ENCODE measurements around the gene TPR.

The TPR gene

GRCh38 chr1:186327331-186327730, 47.7 kb downstream of the TPR start:
- no peak for DNase-seq (ENCODE audit: low read depth)

GRCh38 chr1:186326009-186326408, 49.0 kb downstream of the TPR start:
- no peak for DNase-seq (ENCODE audit: low read depth)

- no peak for DNase-seq (ENCODE audit: low read depth)
Measured at GRCh38 chr1:186325239-186325638, 49.8 kb downstream of the TPR start.

GRCh38 chr1:186323865-186324264, 51.2 kb downstream of the TPR start:
- no peak for DNase-seq (ENCODE audit: low read depth)

- no peak for DNase-seq (ENCODE audit: low read depth)
Measured at GRCh38 chr1:186315570-186315969, 59.5 kb downstream of the TPR start.

- no peak for DNase-seq (ENCODE audit: low read depth)
Measured at GRCh38 chr1:186311375-186312051, 63.5 kb downstream of the TPR start.

GRCh38 chr1:186310307-186310706, 64.7 kb downstream of the TPR start:
- DNase-seq (ENCODE audit: low read depth): no peak

GRCh38 chr1:186308264-186309060, 66.6 kb downstream of the TPR start:
- no peak for DNase-seq (ENCODE audit: low read depth)

GRCh38 chr1:186307445-186307844, 67.6 kb downstream of the TPR start:
- DNase-seq (ENCODE audit: low read depth): no peak

GRCh38 chr1:186306533-186306932, 68.5 kb downstream of the TPR start:
- DNase-seq (ENCODE audit: low read depth): no peak

- DNase-seq (ENCODE audit: low read depth): no peak
Measured at GRCh38 chr1:186304982-186305949, 69.8 kb downstream of the TPR start.

- DNase-seq (ENCODE audit: low read depth): no peak
Measured at GRCh38 chr1:186303911-186304310, 71.1 kb downstream of the TPR start.

GRCh38 chr1:186302381-186302920, 72.6 kb downstream of the TPR start:
- DNase-seq (ENCODE audit: low read depth): no peak

GRCh38 chr1:186301448-186301847, 73.6 kb downstream of the TPR start:
- no peak for DNase-seq (ENCODE audit: low read depth)

- DNase-seq (ENCODE audit: low read depth): no peak
Measured at GRCh38 chr1:186300056-186300455, 75.0 kb downstream of the TPR start.

GRCh38 chr1:186299570-186299969, 75.5 kb downstream of the TPR start:
- DNase-seq (ENCODE audit: low read depth): no peak

- DNase-seq (ENCODE audit: low read depth): no peak
Measured at GRCh38 chr1:186298851-186299250, 76.2 kb downstream of the TPR start.

- no peak for DNase-seq (ENCODE audit: low read depth)
Measured at GRCh38 chr1:186297439-186298045, 77.5 kb downstream of the TPR start.

GRCh38 chr1:186295980-186296379, 79.1 kb downstream of the TPR start, which contains the start of gene PRG4:
TSS of gene PRG4 (plus strand) at chr1:186296279.
- no peak for DNase-seq (ENCODE audit: low read depth)

- no peak for DNase-seq (ENCODE audit: low read depth)
Measured at GRCh38 chr1:186292875-186293274, 82.2 kb downstream of the TPR start.

- no peak for DNase-seq (ENCODE audit: low read depth)
Measured at GRCh38 chr1:186291271-186291670, 83.8 kb downstream of the TPR start.
